SK-N-SH (cell line): ENCODE data around the gene BBOF1. TPM values are rescaled to one million over a fixed set of nuclear protein-coding genes. Genes with fewer than 3 reads are reported as not detected.

ENCODE experiments used
- CTCF ChIA-PET: fragments of 300-600, 350-600 bp; formaldehyde crosslinking; extraction: SDS; loops from one replicate; lab custom pipeline; 2021; lab: Yijun Ruan, JAX
- POLR2A ChIA-PET: fragments of 350-600 bp; sonication (Branson Sonifier 250); formaldehyde crosslinking; extraction: SDS; loops from one replicate; lab custom pipeline; 2020; ENCODE audit warnings: antibody characterized with exemption, inconsistent platforms; lab: Yijun Ruan, JAX
- DNase-seq: peaks from one replicate; pipeline ENCODE4 v3.0.0; 2012
- H2AFZ ChIP-seq: fragments of 200-600 bp; sonication (generic); 2 replicates; pipeline ENCODE4 v1.8.1; 2016; ENCODE audit warnings: antibody characterized with exemption, mild to moderate bottlenecking, low read depth
- H3F3A ChIP-seq: fragments of 200-600 bp; sonication (generic); replicated peaks from 2 replicates; pipeline ENCODE3; 2016; ENCODE audit warnings: antibody characterized with exemption, mild to moderate bottlenecking; ENCODE audit not compliant: insufficient read depth
- H3K27ac ChIP-seq, 2 experiments: fragments of 200-500 bp in 1 of 2; fragments of 200-600 bp in 1 of 2; sonication (Bioruptor generic) in 1 of 2; sonication (generic), shearing (Covaris generic) in 1 of 2; 2 replicates each; pipeline versions ENCODE4 v1.5.1 to v1.6.1; 2014 to 2016; ENCODE audit warnings: low read depth in 2 of 2, inconsistent platforms in 1 of 2, low read length in 1 of 2, mild to moderate bottlenecking in 1 of 2, mixed read lengths in 1 of 2
- H3K27me3 ChIP-seq: fragments of 200-600 bp; sonication (generic), shearing (Covaris generic); 2 replicates; pipeline ENCODE4 v1.6.1; 2016; ENCODE audit warnings: mixed run types; ENCODE audit not compliant: insufficient read depth
- H3K36me3 ChIP-seq, 2 experiments: fragments of 200-500 bp in 1 of 2; fragments of 200-600 bp in 1 of 2; sonication (Bioruptor generic) in 1 of 2; sonication (generic) in 1 of 2; replicated peaks in 1 of 2; 2 replicates each; pipeline versions ENCODE3 to v1.5.1; 2014 to 2016; ENCODE audit warnings: low read length in 1 of 2, mild to moderate bottlenecking in 1 of 2; ENCODE audit not compliant: insufficient read depth in 2 of 2, control insufficient read depth in 1 of 2
- H3K4me1 ChIP-seq, 2 experiments: fragments of 200-500 bp in 1 of 2; fragments of 200-600 bp in 1 of 2; sonication (Bioruptor generic) in 1 of 2; sonication (generic), shearing (Covaris generic) in 1 of 2; 2 replicates each; pipeline versions ENCODE4 v1.5.1 to v1.6.1; 2014 to 2016; ENCODE audit warnings: low read depth in 1 of 2, low read length in 1 of 2, mixed run types in 1 of 2; ENCODE audit not compliant: insufficient read depth in 2 of 2, control insufficient read depth in 1 of 2
- H3K4me2 ChIP-seq: fragments of 200-600 bp; sonication (generic), shearing (Covaris generic); 2 replicates; pipeline ENCODE4 v1.6.1; 2017; ENCODE audit warnings: mixed run types
- H3K4me3 ChIP-seq, 2 experiments: fragments of 200-500 bp in 1 of 2; fragments of 200-600 bp in 1 of 2; sonication (Bioruptor generic) in 1 of 2; sonication (generic), shearing (Covaris generic) in 1 of 2; 2 replicates each; pipeline versions ENCODE4 v1.5.1 to v1.8.1; 2014 to 2016; ENCODE audit warnings: low read depth in 2 of 2, inconsistent platforms in 1 of 2, low read length in 1 of 2, mild to moderate bottlenecking in 1 of 2, mixed read lengths in 1 of 2, moderate library complexity in 1 of 2
- H3K79me2 ChIP-seq: fragments of 200-600 bp; sonication (generic); 2 replicates; pipeline ENCODE4 v1.8.1; 2017; ENCODE audit warnings: mild to moderate bottlenecking; ENCODE audit not compliant: insufficient read depth
- H3K9ac ChIP-seq: fragments of 200-600 bp; sonication (generic); 2 replicates; pipeline ENCODE4 v1.6.1; 2017; ENCODE audit warnings: mixed run types
- H3K9me2 ChIP-seq: fragments of 200-600 bp; sonication (generic); 2 replicates; pipeline ENCODE4 v1.6.1; 2017; ENCODE audit warnings: mixed run types
- H3K9me3 ChIP-seq: fragments of 200-600 bp; sonication (generic); 2 replicates; pipeline ENCODE4 v1.6.1; 2017; ENCODE audit warnings: mixed run types, mild to moderate bottlenecking, moderate library complexity
- H4K20me1 ChIP-seq: fragments of 200-600 bp; sonication (generic); 2 replicates; pipeline ENCODE4 v1.6.1; 2017; ENCODE audit warnings: mild to moderate bottlenecking, mixed run types; ENCODE audit not compliant: insufficient read depth
- EP300 ChIP-seq, 2 experiments: IDR thresholded peaks; 2 replicates each; pipeline versions ENCODE4 v1.4.0 to v1.6.1; 2012; ENCODE audit warnings: borderline replicate concordance in 1 of 2, low read depth in 1 of 2, low read length in 1 of 2
- EZH2phosphoT487 ChIP-seq: fragments of 200-600 bp; sonication (generic); IDR thresholded peaks from 2 replicates; pipeline ENCODE4 v1.6.1; 2017; ENCODE audit warnings: low read depth, mixed run types, mild to moderate bottlenecking, antibody characterized with exemption, moderate library complexity, borderline replicate concordance
- FOSL2 ChIP-seq: IDR thresholded peaks from 2 replicates; pipeline ENCODE4 v1.4.0; 2012; ENCODE audit warnings: low read depth, mild to moderate bottlenecking, moderate library complexity, borderline replicate concordance
- FOXJ3 ChIP-seq: sonication (generic); formaldehyde crosslinking; IDR thresholded peaks from 2 replicates; pipeline ENCODE4 v1.5.1; 2020; ENCODE audit warnings: mild to moderate bottlenecking, missing genetic modification reagents
- MEF2A ChIP-seq: IDR thresholded peaks from 2 replicates; pipeline ENCODE4 v1.4.0; 2012; ENCODE audit warnings: low read depth, borderline replicate concordance
- MXI1 ChIP-seq: IDR thresholded peaks from 2 replicates; pipeline ENCODE4 v1.6.1; 2012; ENCODE audit warnings: mild to moderate bottlenecking, low read depth, low read length, improper control_type of control experiment
- NFIC ChIP-seq: IDR thresholded peaks from 2 replicates; pipeline ENCODE4 v1.4.0; 2012; ENCODE audit warnings: borderline replicate concordance
- NRF1 ChIP-seq: IDR thresholded peaks from 2 replicates; pipeline ENCODE4 v1.6.1; 2012; ENCODE audit warnings: low read depth, mild to moderate bottlenecking, low read length
- POLR2AphosphoS5 ChIP-seq: IDR thresholded peaks from 2 replicates; pipeline ENCODE4 v1.6.1; 2012; ENCODE audit warnings: low read depth, low read length
- RAD21 ChIP-seq: IDR thresholded peaks from 2 replicates; pipeline ENCODE4 v1.6.1; 2012; ENCODE audit warnings: mild to moderate bottlenecking, low read length
- RCOR1 ChIP-seq: fragments of 150-350 bp; IDR thresholded peaks from 2 replicates; pipeline ENCODE4 v1.6.1; 2017; ENCODE audit warnings: antibody characterized with exemption, low read length
- SMC3 ChIP-seq: IDR thresholded peaks from 2 replicates; pipeline ENCODE4 v1.6.1; 2012; ENCODE audit warnings: low read depth, low read length, improper control_type of control experiment
- TCF12 ChIP-seq: IDR thresholded peaks from 2 replicates; pipeline ENCODE4 v1.4.0; 2012
- YY1 ChIP-seq: IDR thresholded peaks from 2 replicates; pipeline ENCODE4 v1.4.0; 2012; ENCODE audit warnings: low read depth, mild to moderate bottlenecking
- WGBS: methylation state at CpG from one replicate; pipeline ENCODE4 v1.1.6; 2017; ENCODE audit warnings: low lambda C conversion rate; 5-methylcytosine and 5-hydroxymethylcytosine counted together
- polyA plus RNA-seq, 3 experiments: library from polyadenylated mRNA; depleted of rRNA; stranded (reverse); fragments of >200 nt; gene quantifications; 2 replicates each; pipeline ENCODE4 v1.2.3, GENCODE V29; 2012
- TF ChIP-seq, protein P1 (sequence below): fragments of 150-350 bp; IDR thresholded peaks from 2 replicates; pipeline ENCODE4 v1.6.1; 2017; ENCODE audit warnings: antibody characterized with exemption, low read length, low read depth, borderline replicate concordance
- TF ChIP-seq, protein P2 (sequence below): IDR thresholded peaks from 2 replicates; pipeline ENCODE4 v1.6.1; 2012; ENCODE audit warnings: mild to moderate bottlenecking, low read depth, low read length, moderate library complexity
- TF ChIP-seq, protein P3 (sequence below): IDR thresholded peaks from 2 replicates; pipeline ENCODE4 v1.4.0; 2012; ENCODE audit warnings: low read depth, borderline replicate concordance
- TF ChIP-seq, protein P4 (sequence below): fragments of 150-350 bp; IDR thresholded peaks from 2 replicates; pipeline ENCODE4 v1.6.1; 2016; ENCODE audit warnings: mild to moderate bottlenecking, low read depth, low read length
- TF ChIP-seq, protein P5 (sequence below): IDR thresholded peaks from 2 replicates; pipeline ENCODE4; 2012
- TF ChIP-seq, protein P6 (sequence below): fragments of 200-600 bp; sonication (generic); IDR thresholded peaks from 2 replicates; pipeline ENCODE4 v1.6.1; 2017; ENCODE audit warnings: antibody characterized with exemption, mild to moderate bottlenecking, moderate library complexity

BBOF1 gene
- polyA plus RNA-seq, 1 of the 3 experiments (the other 2 are of a cell fraction) = 1.9 TPM

DNA sequence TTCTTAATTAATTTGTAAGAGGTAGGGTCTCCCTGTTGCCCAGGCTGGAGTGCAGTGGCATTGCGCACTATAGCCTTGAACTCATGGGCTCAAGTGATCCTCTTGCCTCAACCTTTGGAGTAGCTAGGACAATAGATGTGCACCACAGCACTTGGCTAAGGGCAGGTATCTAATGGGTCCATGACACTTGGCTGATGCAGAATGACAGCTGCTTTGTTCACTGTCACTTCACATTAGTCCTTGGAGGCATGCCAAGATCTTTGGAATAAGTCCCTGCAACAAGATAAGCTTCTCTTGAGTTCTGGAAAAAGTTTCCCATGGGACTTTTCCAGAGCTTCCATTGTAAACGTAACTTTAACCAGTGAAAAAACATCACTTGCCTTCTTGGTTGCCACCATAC is 45.7 kb upstream of the BBOF1 start:
- Histone ChIP-seq H3K4me2 (no peak overlapping the region), H3K27ac (no peak overlapping the region), H3K36me3 (peaks cover 0 to 8% of the 10 kb centered on the region in 2 experiments), H3K9me2 (no peaks in the 10 kb centered on the region), H3K9ac (no peak overlapping the region), H3K27me3 (no peaks in the 10 kb centered on the region), H4K20me1 (no peaks in the 10 kb centered on the region), H2AFZ (no peak overlapping the region), H3K4me3 (no peak overlapping the region), H3K79me2 (no peaks in the 10 kb centered on the region), H3K9me3 (no peaks in the 10 kb centered on the region), H3K4me1 (peaks cover 0 to 2% of the 10 kb centered on the region in 2 experiments; a peak in 1 of 4 replicates), H3F3A (no peaks in the 10 kb centered on the region)
- DNase-seq = no peak
- POLR2A ChIA-PET = no interaction called here
- CTCF ChIA-PET = no interaction called here
- WGBS = 85% methylated on average over 2 of the region's 2 CpGs
- TF ChIP-seq RAD21 = no peak
- TF ChIP-seq, protein P1, sequence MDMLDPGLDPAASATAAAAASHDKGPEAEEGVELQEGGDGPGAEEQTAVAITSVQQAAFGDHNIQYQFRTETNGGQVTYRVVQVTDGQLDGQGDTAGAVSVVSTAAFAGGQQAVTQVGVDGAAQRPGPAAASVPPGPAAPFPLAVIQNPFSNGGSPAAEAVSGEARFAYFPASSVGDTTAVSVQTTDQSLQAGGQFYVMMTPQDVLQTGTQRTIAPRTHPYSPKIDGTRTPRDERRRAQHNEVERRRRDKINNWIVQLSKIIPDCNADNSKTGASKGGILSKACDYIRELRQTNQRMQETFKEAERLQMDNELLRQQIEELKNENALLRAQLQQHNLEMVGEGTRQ = no peak
- TF ChIP-seq FOXJ3 (CRISPR knock-in tag) = no peak
- TF ChIP-seq EP300 (IDR thresholded peaks at IDR 0.05; ENCODE audit: borderline replicate concordance in 1 of 2, low read depth in 1 of 2, low read length in 1 of 2) = no peak
- no peak for TF ChIP-seq NRF1
- no peak for TF ChIP-seq YY1
- no peak for TF ChIP-seq NFIC
- TF ChIP-seq, protein P2, sequence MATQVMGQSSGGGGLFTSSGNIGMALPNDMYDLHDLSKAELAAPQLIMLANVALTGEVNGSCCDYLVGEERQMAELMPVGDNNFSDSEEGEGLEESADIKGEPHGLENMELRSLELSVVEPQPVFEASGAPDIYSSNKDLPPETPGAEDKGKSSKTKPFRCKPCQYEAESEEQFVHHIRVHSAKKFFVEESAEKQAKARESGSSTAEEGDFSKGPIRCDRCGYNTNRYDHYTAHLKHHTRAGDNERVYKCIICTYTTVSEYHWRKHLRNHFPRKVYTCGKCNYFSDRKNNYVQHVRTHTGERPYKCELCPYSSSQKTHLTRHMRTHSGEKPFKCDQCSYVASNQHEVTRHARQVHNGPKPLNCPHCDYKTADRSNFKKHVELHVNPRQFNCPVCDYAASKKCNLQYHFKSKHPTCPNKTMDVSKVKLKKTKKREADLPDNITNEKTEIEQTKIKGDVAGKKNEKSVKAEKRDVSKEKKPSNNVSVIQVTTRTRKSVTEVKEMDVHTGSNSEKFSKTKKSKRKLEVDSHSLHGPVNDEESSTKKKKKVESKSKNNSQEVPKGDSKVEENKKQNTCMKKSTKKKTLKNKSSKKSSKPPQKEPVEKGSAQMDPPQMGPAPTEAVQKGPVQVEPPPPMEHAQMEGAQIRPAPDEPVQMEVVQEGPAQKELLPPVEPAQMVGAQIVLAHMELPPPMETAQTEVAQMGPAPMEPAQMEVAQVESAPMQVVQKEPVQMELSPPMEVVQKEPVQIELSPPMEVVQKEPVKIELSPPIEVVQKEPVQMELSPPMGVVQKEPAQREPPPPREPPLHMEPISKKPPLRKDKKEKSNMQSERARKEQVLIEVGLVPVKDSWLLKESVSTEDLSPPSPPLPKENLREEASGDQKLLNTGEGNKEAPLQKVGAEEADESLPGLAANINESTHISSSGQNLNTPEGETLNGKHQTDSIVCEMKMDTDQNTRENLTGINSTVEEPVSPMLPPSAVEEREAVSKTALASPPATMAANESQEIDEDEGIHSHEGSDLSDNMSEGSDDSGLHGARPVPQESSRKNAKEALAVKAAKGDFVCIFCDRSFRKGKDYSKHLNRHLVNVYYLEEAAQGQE = no peak
- TF ChIP-seq RCOR1 = no peak
- TF ChIP-seq, protein P3, sequence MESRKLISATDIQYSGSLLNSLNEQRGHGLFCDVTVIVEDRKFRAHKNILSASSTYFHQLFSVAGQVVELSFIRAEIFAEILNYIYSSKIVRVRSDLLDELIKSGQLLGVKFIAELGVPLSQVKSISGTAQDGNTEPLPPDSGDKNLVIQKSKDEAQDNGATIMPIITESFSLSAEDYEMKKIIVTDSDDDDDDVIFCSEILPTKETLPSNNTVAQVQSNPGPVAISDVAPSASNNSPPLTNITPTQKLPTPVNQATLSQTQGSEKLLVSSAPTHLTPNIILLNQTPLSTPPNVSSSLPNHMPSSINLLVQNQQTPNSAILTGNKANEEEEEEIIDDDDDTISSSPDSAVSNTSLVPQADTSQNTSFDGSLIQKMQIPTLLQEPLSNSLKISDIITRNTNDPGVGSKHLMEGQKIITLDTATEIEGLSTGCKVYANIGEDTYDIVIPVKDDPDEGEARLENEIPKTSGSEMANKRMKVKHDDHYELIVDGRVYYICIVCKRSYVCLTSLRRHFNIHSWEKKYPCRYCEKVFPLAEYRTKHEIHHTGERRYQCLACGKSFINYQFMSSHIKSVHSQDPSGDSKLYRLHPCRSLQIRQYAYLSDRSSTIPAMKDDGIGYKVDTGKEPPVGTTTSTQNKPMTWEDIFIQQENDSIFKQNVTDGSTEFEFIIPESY = no peak
- TF ChIP-seq MXI1 = no peak
- TF ChIP-seq MEF2A = no peak
- TF ChIP-seq SMC3 = no peak
- no peak for TF ChIP-seq FOSL2
- TF ChIP-seq, protein P4, sequence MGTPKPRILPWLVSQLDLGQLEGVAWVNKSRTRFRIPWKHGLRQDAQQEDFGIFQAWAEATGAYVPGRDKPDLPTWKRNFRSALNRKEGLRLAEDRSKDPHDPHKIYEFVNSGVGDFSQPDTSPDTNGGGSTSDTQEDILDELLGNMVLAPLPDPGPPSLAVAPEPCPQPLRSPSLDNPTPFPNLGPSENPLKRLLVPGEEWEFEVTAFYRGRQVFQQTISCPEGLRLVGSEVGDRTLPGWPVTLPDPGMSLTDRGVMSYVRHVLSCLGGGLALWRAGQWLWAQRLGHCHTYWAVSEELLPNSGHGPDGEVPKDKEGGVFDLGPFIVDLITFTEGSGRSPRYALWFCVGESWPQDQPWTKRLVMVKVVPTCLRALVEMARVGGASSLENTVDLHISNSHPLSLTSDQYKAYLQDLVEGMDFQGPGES = no peak
- no peak for TF ChIP-seq EZH2phosphoT487
- TF ChIP-seq POLR2AphosphoS5 = no peak
- TF ChIP-seq TCF12 = no peak
- TF ChIP-seq, protein P5, sequence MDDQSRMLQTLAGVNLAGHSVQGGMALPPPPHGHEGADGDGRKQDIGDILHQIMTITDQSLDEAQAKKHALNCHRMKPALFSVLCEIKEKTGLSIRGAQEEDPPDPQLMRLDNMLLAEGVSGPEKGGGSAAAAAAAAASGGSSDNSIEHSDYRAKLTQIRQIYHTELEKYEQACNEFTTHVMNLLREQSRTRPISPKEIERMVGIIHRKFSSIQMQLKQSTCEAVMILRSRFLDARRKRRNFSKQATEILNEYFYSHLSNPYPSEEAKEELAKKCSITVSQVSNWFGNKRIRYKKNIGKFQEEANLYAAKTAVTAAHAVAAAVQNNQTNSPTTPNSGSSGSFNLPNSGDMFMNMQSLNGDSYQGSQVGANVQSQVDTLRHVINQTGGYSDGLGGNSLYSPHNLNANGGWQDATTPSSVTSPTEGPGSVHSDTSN = no peak
- TF ChIP-seq, protein P6, sequence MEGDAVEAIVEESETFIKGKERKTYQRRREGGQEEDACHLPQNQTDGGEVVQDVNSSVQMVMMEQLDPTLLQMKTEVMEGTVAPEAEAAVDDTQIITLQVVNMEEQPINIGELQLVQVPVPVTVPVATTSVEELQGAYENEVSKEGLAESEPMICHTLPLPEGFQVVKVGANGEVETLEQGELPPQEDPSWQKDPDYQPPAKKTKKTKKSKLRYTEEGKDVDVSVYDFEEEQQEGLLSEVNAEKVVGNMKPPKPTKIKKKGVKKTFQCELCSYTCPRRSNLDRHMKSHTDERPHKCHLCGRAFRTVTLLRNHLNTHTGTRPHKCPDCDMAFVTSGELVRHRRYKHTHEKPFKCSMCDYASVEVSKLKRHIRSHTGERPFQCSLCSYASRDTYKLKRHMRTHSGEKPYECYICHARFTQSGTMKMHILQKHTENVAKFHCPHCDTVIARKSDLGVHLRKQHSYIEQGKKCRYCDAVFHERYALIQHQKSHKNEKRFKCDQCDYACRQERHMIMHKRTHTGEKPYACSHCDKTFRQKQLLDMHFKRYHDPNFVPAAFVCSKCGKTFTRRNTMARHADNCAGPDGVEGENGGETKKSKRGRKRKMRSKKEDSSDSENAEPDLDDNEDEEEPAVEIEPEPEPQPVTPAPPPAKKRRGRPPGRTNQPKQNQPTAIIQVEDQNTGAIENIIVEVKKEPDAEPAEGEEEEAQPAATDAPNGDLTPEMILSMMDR = no peak
